CMK (cell line): ENCODE measurements around the gene KYNU.
"Not testable (repeated sequence)": the region's sequence is repeated elsewhere in the genome, so short reads cannot be mapped to it uniquely, and the experiment has no call there.

Experiments
- DNase-seq: peaks from one replicate; pipeline ENCODE4 v3.0.0-alpha.2; 2010; ENCODE audit warnings: low read depth

The KYNU gene

DNA sequence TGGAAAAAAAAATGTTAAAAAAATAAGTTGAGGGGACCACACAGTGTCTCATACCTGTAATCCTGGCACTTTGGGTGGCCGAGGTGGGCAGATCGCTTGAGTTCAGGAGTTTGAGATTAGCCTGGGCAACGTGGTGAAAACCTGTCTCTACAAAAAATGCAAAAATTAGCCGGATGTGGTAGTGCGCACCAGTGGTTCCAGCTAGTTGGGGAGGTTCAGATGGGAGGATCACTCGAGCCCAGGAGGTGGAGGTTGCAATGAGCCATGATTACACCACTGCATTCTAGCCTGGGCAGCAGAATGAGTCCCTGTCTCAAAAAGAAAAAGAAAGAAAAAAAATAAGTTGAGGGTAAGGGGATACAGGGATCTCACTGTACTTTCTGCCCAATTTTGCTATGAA, 6.1 kb upstream of the KYNU start:
- DNase-seq, result no peak

DNA sequence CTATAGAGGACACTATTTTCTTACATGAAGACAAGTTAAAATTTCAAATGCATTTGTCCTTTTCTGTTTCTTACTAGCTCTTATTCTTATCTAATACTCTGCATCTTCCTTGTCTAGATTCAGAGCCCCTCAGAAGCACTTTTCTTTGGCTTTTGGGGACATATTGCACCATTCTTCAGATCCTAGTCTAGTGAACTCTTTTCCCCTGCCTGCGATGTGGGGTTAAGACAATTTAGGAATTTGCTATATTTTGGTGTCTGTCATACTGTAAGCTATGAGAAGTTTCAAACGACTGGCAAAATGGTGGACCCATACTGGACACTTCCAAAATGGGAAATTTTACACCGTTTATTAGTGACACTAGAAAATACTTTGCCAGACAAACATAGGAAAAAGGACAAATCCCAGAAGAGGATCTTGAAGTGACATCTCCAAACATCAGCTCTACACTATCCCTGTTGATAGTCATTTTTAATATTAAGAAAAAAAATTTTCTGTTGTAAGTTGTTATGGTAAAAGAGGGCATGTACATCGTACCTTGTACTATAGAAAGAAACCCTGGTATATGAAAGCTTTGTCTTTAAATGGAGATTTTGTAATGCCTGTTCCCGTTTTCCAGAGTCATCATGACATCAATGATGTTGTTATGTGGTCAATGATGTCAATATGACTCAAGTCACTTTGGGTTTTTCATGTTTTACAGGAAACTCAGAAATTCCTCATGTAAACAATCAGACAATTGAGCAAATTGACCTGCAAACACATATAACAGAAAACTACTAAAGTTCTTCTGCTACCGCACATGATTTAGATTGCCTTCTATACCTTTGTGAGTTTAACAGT, 4.4 kb upstream of the KYNU start:
- no peak for DNase-seq

DNA sequence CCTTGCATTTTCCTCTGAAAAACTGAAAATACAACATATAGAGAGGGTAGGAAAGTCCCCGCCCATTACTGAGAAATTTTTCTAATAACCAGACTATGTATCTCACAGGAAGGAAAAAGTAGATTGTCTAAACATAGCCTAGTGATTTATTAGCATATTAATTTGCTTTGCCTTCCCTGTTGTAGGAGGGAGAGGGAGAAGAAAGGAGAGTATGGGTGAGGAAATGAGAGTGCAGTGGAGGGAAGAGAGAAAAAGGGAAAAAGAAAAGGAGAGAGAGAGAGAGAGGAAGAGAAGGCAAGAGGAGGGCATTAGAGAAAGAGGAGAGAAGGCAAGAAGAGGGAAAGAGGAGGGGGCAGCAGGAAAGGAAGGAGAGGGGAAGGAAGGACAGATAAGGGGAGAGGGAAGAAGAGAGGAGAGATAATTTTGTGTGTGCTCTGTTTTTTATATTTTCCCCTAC, 3.6 kb upstream of the KYNU start:
- no peak for DNase-seq

DNA sequence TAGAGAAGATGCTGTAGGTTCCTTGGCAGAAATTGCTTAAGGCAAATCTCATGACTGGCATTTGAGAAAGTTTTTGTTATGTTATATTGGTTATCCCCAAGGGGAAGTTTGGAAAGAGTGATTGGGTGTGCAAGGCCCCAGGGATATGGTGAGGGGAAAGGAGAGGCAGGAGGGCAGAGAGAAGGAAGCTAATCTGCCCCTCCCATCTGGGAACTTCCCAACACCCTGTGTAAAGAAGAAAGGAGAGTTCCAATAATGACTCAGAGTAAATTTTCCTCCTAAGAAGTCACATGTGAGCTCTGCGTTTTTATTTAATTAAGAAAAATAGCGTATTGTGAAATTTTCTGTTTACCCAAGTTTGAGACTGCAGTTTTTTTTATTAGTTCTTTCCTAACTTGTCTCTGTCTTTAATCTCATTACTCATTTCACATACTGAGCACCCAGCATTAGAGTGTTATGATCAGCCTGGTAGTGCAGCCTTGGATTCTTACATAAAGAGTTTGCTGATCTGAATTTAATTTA, 3.1 kb upstream of the KYNU start:
- DNase-seq, result no peak

DNA sequence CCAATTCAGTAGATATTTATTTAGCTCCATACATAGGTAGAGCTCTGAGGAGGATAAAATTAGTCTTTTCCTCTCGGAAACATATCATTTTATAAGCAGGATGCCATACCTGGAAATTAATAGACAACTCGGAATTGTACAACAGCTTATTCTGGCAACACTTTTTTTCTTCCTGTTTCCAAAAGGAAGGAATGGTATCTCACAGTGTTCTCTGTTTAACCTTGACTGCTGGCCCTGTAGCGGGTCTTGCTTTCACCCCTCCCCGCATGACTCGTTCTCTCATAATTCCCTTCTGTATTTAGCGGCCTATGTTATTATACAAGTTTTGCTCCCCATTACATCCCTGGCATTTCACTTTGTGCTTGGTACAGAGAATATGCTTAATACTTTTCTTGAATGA, 2.5 kb upstream of the KYNU start:
- DNase-seq, result no peak

DNA sequence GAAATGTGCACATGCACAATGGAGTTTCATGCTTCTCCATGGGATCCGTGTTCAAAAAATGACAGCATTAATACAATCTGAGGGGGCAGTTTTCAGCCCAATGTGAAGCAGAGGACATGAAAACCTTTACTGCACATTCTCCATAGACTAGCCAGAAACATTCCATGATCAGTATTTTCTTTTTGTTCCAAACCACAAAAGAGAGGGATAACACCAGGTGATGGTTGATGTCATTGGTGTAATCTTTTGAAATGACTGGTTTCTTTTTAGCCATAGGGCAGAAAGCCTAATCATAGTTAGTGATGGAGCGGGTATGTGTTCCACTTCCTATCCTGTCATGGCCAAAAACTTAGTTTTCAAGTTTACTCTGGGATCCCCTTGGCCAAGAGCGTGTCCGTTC, 1.8 kb upstream of the KYNU start:
- no peak for DNase-seq

DNA sequence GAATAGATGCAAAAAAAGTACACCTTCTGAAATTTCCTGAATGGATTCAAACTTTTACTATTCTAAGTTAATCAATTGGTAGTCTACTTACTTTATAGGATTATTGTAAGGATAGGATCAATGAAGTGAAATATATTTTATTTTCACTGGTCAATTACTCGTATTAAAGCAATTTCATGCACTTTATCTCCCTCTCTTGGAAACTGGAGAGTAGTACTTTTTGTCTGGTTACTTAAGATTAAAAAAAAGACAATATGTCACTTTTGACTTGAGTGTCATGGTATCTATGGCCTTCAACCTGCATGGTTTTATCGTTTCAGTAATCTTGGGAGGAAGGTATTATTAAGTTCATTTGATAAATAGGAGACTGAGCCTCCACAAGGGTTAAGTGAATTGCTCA, 1.0 kb upstream of the KYNU start:
- DNase-seq, result no peak

DNA sequence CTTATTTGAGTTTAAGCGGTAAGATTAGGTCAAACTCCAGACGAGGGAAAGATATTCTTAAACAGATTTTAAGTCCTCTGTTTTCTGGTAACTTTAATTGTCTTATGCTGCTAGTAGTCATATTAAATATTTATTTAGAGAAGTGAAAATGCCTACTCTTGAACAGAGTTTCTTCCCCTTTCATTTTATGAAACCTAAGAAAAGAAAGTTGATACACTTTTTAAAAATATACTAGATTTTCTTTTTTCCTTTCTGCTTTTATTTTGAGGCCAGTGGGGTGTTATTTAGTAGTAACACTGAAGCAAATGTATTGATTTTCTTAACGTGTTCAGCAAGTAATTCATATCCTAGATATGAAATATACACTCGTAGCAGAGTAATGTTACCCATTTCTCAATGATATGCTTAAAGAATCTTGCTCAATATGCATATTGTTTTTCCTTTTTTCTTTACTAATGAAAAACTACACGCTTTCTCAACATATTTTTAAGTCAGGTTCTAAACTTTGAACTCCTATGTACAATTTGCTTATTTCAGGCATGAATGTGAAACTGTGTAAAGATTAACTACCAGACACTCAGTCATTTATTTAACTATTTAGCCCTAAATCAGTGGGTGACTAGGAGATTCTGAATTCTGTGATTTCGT, 691 bp downstream of the KYNU start:
- DNase-seq, result no peak

DNA sequence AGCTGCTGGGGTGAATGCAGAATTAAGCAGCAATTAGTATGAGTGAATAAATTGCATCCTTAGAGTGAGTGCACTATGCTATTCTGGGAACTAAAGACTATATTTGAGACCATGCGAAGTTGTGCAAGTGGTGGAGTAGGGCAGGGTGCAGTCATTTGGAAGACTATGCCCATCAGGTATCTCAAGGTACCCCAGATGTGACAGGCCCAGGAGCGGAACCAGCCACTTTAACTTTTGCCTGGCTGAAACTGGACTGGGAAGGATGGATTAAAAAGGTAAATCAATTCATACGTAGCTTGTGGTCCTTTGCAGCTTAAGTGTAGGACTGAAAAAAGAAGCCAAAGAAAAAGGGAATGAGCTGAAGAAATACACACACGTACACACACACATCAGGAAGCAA, 1.7 kb downstream of the KYNU start:
- no peak for DNase-seq

DNA sequence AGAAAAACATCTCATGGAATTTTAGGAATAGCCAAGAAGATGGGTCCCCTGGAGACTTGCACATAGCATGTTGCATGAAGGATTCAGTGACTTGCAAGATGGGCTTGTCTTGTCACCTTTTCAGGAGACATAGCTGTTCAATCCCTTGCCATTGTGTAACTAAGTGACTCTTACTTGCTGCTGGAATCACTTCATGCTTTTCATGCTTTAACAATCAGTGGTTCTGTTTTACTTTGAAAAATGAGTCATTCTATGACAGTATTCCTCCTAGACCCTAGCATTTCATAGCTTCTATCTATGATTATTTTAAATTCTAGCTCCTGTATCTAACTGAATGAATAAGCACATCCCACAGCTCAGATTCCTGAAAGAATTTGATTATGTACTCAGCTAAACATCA, 2.8 kb downstream of the KYNU start:
- DNase-seq, result no peak

DNA sequence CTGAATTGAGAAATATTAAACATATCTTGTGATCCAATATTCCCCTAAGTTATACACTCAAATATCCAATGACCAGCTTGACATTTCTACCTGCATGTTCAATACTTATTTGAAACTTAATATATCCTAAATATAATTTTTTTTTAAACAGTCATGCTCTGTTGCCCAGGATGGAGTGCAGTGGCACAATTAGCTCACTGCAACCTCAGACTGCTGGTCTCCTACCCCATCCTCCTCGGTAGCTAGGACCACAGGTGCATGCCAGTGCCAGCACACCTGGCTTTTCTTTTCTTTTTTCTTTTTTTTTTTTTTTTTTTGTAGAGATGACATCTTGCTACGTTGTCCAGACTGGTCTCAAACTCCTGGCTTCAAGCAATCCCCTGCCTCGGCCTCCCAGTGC, 4.2 kb downstream of the KYNU start:
- no peak for DNase-seq

DNA sequence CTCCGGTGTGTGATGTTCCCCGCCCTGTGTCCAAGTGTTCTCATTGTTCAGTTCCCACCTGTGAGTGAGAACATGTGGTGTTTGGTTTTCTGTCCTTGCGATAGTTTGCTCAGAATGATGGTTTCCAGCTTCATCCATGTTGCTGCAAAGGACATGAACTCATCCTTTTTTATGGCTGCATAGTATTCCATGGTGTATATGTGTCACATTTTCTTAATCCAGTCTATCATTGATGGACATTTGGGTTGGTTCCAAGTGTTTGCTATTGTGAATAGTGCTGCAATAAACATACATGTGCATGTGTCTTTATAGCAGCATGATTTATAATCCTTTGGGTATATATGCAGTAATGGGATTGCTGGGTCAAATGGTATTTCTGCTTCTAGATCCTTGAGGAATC, 5.0 kb downstream of the KYNU start:
- not testable (repeated sequence) for DNase-seq

DNA sequence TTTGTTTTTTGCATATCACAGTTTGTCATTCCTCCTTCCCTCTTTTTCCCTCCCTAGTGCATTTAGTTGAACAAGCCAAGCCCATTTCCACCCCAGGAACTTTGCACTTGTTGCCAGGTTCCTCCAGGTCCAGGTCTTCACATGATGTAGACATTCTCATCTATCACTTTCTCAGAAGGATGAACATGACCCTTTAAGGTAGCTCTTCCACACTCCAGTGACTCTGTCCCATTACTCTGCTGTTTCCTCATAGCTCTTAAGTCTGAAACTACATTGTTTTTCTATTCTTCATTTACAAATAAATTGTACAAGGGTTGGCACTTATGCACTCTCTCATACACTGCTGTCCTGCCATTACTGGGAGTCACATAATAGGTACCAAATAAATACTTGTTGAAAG, 6.1 kb downstream of the KYNU start:
- DNase-seq, result no peak

DNA sequence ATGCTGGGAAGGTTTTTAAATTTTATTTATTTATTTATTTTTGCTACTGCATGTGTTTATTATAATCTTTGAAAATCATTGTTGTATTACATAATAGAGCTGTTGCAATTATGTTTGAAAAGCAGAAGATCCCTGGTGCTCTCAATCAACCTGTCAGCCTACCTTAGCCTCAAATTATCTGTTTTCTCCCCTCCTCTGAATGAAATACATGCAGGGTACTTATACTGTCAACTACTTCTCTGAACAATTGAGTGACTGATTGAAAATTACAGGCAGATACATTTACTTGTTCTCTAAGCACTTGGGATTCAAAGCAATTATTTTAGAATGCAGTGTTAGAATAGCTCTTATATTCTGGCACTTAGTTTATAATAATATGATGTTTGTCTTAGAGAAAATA, 8.1 kb downstream of the KYNU start:
- no peak for DNase-seq

DNA sequence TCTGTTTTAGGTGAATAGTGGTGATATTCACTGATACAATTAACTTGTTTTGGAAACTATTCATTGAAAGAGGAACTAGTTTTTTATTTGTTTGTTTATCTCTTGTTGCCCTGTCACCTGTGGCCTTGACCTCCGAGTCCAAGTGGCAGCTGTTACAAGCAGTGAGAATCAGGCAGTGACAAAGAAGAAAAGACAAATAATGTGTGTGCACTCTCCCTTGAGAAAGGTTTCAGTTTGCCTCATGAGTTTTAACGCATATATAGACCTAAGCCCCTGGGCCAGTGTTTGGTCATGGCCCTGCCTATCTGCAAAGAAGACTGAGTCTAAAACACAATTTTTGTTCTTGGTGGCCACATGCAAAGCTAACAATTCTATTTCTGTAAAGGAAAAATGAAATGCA, 15.3 kb downstream of the KYNU start:
- DNase-seq, result no peak

DNA sequence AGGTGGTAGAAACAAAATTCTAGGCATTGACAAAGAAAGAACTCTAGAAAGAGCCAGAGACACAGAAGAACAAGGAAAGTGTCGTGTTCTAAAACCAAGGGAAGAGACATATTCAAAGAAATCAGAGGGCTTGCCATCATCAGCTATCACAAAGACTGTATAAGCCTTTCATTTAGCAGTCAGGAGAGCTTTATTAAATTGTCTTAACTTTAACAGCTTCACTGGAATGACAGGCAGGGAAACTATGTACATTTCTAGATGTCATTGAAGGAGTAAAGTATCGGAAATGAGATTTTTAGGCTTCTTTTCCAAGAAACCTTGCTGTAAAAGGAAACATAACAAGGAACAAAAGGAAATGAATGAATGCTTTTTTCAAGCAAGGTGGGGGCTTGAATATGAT, 15.8 kb downstream of the KYNU start:
- DNase-seq, result no peak

DNA sequence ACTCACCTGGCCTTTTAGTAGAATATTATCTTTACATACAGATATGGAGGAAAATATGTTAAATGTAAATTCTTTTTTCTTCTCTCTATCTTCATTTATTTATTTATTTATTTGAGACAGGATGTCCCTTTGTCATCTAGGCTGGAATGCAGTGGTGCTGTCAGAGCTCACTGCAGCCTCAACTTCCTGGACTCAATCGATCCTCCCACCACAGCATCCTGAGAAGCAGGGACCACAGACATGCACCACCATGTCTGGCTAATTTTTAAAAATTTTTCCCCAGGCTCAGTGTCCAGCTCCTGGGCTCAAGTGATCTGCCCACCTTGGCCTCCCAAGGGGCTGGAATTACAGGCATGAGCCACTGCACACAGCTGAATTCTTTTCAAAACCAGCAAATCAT, 20.3 kb downstream of the KYNU start:
- DNase-seq, result no peak

DNA sequence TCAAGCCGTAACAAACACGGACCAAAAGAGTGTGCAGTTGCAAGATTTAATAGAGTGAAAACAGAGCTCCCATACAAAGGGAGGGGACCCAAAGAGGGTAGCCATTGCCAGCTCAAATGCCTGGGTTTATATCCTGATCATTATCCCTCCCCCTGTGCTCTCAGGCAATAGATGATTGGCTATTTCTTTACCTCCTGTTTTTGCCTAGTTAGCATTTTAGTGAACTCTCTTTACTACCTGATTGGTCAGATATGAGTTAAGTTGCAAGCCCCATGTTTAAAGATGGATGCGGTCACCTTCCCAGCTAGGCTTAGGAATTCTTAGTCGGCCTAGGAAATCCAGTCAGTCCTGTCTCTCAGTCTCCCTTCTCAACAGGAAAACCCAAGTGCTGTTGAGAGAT, 22.9 kb downstream of the KYNU start:
- not testable (repeated sequence) for DNase-seq

DNA sequence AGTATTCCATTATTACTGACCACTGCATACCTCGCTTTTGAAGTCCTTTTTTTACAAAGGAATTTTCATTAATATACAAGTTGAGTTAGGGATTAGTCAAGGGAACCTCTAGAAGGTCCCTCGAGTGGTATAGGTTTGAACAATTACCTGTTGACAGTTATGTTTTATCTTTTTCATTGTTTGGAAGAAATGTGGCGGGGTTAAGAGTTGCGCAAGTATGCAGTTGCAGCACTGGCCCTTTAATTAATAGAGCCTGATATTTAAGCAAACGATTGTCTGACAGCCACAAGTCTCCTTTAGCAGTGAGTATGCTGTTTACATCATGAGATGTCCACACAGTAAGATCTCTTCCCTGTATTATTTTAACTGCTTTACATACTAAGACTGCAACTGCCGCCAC, 24.3 kb downstream of the KYNU start:
- no peak for DNase-seq

DNA sequence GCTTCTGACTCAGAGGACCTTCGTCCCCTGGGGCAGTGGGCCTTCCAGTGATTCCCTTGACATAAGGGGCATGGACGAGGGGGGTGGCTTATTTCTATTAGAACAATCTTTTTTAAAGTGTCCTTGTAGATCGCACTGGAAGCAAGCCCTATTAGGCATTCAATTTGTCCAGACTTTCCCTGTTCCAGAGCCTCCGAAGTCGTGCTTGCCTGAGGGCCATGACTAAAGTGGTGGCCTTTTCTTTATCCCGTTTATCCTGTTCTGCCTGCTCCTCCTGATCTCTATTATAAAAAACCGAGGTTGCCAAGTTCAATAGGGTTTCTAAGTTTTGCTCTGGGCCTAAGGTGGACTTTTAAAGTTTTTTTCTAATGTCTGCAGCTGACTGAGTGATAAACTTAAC, 26.3 kb downstream of the KYNU start:
- DNase-seq, result not testable (repeated sequence)

DNA sequence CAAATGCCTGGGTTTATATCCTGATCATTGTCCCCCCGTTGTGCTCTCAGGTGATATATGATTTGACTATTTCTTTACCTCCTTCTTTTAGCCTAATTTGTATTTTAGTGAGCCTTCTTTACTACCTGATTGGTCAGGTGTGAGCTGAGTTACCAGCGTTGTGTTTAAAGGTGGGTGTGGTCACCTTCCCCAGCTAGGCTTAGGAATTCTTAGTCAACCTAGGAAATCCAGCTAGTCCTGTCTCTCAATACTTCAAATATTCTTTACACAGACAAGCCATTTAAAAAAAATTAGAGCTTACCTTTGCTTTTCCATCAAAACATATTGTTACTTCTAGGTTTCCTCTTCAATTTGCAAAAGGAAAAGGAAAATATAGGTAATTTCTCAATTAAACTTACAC, 30.2 kb downstream of the KYNU start:
- no peak for DNase-seq

DNA sequence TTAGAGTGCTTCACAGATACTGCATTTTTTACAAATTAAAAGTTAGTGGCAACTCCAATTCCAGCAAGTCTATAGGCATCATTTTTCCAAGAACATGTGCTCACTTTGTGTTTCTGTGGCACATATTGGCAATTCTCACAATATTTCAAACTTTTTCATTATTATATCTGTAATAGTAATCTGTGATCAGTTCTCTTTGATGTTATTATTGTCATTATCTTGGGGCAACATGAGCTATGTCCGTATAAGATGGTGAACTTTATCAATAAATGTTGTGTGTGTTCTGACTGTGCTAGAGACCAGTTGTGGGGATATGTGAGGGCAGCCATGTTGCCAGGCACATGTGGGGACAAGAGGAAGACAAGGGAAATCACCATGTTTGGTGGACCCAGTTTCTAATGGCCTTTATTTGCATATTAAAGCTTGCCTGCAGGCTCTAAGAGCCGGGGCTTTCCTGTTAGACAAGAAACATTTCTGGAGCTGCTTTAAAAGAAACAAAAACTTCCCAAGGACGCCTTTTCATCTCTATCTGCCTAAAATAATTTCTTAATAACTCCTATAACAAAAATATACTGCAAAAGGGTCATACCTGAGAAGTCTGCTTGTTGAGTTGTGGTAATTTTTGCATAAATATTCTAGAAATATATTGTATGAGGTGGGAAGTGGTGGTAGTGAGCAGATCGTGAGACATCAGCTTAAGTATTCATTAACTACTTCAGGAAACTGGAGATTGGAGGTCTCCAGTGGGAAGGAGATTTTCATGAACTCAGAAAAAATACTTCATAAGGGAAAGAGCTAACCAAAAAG, 37.2 kb downstream of the KYNU start:
- no peak for DNase-seq

DNA sequence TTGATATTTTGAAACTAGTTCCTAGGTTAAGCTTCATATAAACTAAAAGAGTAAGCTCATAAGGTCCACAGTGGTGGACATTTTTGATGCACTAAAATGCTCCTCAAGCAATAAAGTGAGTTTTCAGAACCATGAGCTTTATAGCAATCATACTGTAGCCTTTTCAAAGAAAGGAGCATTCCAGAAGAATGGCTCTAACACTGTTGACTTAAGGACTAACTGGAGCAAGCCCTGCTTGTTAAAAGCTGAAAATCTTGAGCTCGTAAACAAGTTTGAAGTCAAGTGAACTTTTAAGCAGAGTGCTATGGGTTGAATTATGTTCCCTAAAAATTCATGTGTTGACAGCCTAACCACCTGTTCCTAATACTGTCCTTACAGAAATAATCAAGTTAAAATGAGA, 38.0 kb downstream of the KYNU start:
- DNase-seq, result no peak
